ENCODE measurements around the gene FEM1A. TPM values are rescaled to one million over a fixed set of nuclear protein-coding genes. Genes with fewer than 3 reads are reported as not detected.

FEM1A gene
- total and polyA plus RNA-seq, 9 of the 15 experiments (the other 6 are each of a cell fraction or from before 2014, with no cell fraction given) = 0.08 to 19.0 (median 6.8) TPM

DNA sequence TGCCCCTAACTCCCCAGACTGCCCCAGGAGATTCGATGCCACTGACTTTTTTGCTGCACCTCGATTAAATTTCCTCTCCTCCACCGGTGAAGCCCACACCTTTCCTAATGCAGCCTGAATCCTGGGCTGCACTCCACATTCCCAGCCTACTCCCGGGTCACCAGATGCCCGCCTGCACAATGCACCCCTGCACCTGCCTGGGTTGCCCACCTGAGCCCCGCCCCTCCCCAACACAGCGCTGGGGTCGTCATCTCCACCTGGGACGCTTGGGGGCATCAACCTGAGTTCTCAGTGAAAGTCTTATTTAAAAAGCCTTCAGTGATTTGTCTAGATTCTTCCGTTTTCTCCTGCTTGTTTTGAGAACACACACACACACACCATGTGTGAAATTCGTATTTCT is 43.3 kb upstream of the FEM1A start (continued):
- no peak for TF ChIP-seq KHSRP (IDR thresholded peaks at IDR 0.05)
- no peak for TF ChIP-seq SMARCC2 (IDR thresholded peaks at IDR 0.05; ENCODE audit: low read depth)

DNA sequence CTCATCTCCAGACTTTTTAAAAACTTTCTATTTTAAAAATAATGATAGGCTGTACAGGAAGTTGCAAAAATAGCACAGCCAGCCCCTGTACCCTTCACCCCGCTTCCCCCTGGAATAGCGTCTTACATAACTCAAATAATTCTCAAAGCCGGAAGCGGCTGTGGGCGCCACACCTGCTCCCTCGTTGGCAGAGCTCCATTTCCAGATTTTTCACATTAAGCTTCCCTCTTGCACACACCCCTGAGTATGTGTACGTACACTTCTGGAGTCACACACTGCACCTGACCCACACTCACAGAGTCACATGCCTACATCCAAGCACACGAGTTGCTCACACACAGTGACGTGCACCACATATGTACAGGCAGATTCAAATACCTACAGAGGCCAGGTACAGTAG is 42.9 kb upstream of the FEM1A start:
- DNase-seq (ENCODE audit: extremely low read depth in 1 of 4, low spot score in 3 of 4) (no peak), ATAC-seq (no peak), FAIRE-seq (no peak)
- 5% methylated on average over 9 of the region's 9 CpGs for WGBS (ENCODE audit: insufficient coverage, low coverage, missing lambda C conversion rate)
- ChIA-PET CTCF (ENCODE audit: low intra/inter-chr PET ratio) (no interaction called here), POLR2A (no interaction called here)
- no peaks in the 10 kb centered on the region for H3K36me3 ChIP-seq (ENCODE audit: control insufficient read depth, insufficient read depth, low read length)
- H2AFZ ChIP-seq (ENCODE audit: low read depth, low read length) = no peak overlapping the region
- TF ChIP-seq ZNF133 (CRISPR knock-in tag; IDR thresholded peaks at IDR 0.05) = no peak
- TF ChIP-seq, protein P1, sequence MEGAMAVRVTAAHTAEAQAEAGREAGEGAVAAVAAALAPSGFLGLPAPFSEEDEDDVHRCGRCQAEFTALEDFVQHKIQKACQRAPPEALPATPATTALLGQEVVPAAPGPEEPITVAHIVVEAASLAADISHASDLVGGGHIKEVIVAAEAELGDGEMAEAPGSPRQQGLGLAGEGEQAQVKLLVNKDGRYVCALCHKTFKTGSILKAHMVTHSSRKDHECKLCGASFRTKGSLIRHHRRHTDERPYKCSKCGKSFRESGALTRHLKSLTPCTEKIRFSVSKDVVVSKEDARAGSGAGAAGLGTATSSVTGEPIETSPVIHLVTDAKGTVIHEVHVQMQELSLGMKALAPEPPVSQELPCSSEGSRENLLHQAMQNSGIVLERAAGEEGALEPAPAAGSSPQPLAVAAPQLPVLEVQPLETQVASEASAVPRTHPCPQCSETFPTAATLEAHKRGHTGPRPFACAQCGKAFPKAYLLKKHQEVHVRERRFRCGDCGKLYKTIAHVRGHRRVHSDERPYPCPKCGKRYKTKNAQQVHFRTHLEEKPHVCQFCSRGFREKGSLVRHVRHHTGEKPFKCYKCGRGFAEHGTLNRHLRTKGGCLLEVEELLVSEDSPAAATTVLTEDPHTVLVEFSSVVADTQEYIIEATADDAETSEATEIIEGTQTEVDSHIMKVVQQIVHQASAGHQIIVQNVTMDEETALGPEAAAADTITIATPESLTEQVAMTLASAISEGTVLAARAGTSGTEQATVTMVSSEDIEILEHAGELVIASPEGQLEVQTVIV (CRISPR knock-in tag; IDR thresholded peaks at IDR 0.05; ENCODE audit: borderline replicate concordance) = no peak
- TF ChIP-seq JUND (IDR thresholded peaks at IDR 0.05; ENCODE audit: borderline replicate concordance, low read depth, low read length) = no peak
- no peak for TF ChIP-seq JUND (tag; IDR thresholded peaks at IDR 0.05; ENCODE audit: borderline replicate concordance, low read depth, low read length)
- TF ChIP-seq, protein P2, sequence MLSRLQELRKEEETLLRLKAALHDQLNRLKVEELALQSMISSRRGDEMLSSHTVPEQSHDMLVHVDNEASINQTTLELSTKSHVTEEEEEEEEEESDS (CRISPR knock-in tag; IDR thresholded peaks at IDR 0.05) = no peak
- TF ChIP-seq ZNF445 (CRISPR knock-in tag; IDR thresholded peaks at IDR 0.05; ENCODE audit: low read depth) = no peak
- TF ChIP-seq ZFPM2 (CRISPR knock-in tag; IDR thresholded peaks at IDR 0.05) = no peak
- TF ChIP-seq BRCA1 (IDR thresholded peaks at IDR 0.05) = no peak
- no peak for TF ChIP-seq BRCA1 (CRISPR knock-in tag; IDR thresholded peaks at IDR 0.05)
- TF ChIP-seq TAF1 (IDR thresholded peaks at IDR 0.05; ENCODE audit: control insufficient read depth, extremely low read depth, insufficient read depth, low read length, severe bottlenecking) = no peak
- TF ChIP-seq SMAD2 (IDR thresholded peaks at IDR 0.05; ENCODE audit: low read depth, low read length) = no peak
- TF ChIP-seq ZNF143 (CRISPR knock-in tag; IDR thresholded peaks at IDR 0.05) = no peak
- TF ChIP-seq GTF2A2 (tag; IDR thresholded peaks at IDR 0.05) = no peak
- TF ChIP-seq BRD9 (IDR thresholded peaks at IDR 0.05; ENCODE audit: low read depth, partially characterized antibody) = no peak
- no peak for TF ChIP-seq RBM34 (IDR thresholded peaks at IDR 0.05; ENCODE audit: borderline replicate concordance, insufficient read depth, low read length)
- TF ChIP-seq LARP7 (IDR thresholded peaks at IDR 0.05) = no peak
- no peak for TF ChIP-seq NR2C1 (IDR thresholded peaks at IDR 0.05)
- TF ChIP-seq NR2C1 (tag; IDR thresholded peaks at IDR 0.05) = no peak
- in situ Hi-C loops (cut with MboI) (no loop called here), intact Hi-C loops (cut with micrococcal nuclease) (no loop called here)
- no peaks in the 10 kb centered on the region for H4K20me1 ChIP-seq (replicated peaks; ENCODE audit: control insufficient read depth, insufficient read depth, low read length)
- no peak overlapping the region for H3K4me2 ChIP-seq (ENCODE audit: insufficient read depth, low read length)
- H3K9me1 ChIP-seq (ENCODE audit: control insufficient read depth, insufficient read depth, low read length) = no peaks in the 10 kb centered on the region
- no peaks in the 10 kb centered on the region for H3K9me3 ChIP-seq (replicated peaks; ENCODE audit: control insufficient read depth, insufficient read depth, low read depth, low read length)
- no TSS peak for BruUV-seq (replicated peaks)
- no peak overlapping the region for H3K9ac ChIP-seq (ENCODE audit: insufficient read depth in 1 of 2, low read depth in 2 of 2, low read length in 2 of 2)
- no peak overlapping the region for H3K27ac ChIP-seq (ENCODE audit: extremely low read depth, low read depth, low read length)
- no peaks in the 10 kb centered on the region for H3K79me2 ChIP-seq (ENCODE audit: control insufficient read depth, insufficient read depth, low read length)
- peaks cover 30 to 52% of the 10 kb centered on the region in 2 experiments for H3K27me3 ChIP-seq (ENCODE audit: control insufficient read depth in 2 of 2, insufficient read depth in 2 of 2, low read length in 2 of 2)
- no peak overlapping the region for H3K4me3 ChIP-seq
- H3K4me1 ChIP-seq (replicated peaks in 1 of 2; ENCODE audit: control insufficient read depth in 2 of 2, insufficient read depth in 2 of 2, low read length in 2 of 2) = no peaks in the 10 kb centered on the region; a peak in 2 of 5 replicates
